ENCODE results near the gene ANAPC2.

DNA sequence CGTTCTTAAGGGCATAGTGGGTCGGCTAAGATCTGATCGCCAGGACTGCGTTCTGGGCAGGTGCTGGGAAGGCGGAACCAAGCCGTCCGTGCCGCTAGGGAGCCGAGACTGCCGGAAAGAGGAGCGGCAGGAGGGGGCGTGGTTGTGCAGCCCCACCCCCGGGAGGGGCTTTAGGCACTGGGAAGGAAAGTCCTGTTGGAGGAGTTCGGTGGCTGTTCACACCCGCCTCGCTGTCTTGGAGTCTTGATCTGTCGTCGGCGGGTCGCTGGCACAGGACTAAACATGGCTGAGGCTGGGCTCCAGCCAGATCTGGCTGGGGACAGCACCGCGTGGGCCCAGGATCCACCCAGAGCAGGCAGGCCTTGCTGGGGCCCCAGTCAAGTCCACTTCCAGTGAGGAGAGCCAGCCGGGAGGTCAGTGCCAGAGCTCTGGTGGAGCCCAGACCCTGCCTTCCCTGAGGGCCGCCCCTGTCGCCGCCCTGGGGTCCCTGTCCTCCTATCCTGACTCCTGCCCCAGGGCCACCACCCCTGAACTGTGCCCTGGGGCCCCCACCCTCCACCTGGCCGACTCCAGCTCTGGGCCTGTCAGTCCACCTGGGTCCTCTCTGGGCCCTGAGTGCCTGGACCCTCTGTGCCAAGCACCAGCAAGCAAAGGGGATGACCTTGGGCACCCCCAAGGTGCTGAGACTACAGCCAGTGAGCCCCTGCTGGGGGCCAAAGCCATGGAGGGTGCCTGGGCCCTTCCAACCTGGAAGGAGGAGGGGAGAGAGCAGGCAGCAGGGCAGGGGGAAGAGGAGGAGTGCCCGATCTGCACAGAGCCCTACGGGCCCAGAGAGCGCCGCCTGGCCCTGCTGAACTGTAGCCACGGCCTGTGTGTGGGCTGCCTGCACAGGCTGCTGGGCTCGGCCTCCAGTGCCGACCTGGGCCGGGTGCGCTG, 29.2 kb upstream of the ANAPC2 start:
- TF ChIP-seq EZH2 (IDR thresholded peaks at IDR 0.05; ENCODE audit: low read depth): no peak
- TF ChIP-seq, protein P1, sequence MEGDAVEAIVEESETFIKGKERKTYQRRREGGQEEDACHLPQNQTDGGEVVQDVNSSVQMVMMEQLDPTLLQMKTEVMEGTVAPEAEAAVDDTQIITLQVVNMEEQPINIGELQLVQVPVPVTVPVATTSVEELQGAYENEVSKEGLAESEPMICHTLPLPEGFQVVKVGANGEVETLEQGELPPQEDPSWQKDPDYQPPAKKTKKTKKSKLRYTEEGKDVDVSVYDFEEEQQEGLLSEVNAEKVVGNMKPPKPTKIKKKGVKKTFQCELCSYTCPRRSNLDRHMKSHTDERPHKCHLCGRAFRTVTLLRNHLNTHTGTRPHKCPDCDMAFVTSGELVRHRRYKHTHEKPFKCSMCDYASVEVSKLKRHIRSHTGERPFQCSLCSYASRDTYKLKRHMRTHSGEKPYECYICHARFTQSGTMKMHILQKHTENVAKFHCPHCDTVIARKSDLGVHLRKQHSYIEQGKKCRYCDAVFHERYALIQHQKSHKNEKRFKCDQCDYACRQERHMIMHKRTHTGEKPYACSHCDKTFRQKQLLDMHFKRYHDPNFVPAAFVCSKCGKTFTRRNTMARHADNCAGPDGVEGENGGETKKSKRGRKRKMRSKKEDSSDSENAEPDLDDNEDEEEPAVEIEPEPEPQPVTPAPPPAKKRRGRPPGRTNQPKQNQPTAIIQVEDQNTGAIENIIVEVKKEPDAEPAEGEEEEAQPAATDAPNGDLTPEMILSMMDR (conservative IDR thresholded peaks at IDR 0.05): no peak

Data from PC-9 (cell line).